ENCODE measurements around the gene COL4A1. TPM values are rescaled to one million over a fixed set of nuclear protein-coding genes. Genes with fewer than 3 reads are reported as not detected.
A peak's percentile ranks its signal among the peaks of the same experiment; 100 is the strongest.

The COL4A1 gene
- total RNA-seq, 1 donor from 2014 or later = 178 TPM

DNA sequence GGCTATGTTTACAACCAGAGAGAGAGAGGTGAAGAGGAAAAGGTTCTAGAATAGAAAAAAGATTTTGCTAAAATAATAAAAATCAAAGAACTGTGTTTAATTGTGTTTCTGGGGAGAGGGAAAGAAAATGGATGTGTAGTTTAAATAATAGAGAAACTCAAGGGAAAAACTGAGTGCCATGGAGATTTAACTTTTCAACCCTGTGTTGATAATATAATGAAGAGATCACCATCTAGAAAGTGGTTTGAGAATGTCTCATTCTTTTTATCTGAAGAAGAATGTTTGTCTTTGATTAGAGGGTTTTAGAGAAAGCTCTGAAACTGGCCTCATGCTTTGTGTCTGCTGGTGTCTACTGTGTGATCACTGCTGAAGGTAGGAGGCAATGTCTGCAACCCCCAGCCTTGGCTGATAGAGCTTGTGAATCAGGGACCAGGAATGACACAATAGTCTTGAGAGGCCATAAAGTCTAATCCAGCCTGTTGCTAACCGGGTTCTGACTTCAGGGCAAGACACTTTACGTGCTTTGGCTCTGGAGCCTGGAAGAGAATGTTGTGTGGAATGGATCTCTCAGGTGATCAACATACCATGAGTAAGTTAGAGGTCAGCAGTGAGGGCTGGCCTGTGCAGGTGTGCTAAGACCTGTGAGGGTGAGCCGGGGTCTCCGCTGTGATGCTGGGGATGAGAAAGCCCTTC is 5.5 kb upstream of the COL4A1 start:
- H3K9me3 ChIP-seq = no peaks in the 10 kb centered on the region
- H3K36me3 ChIP-seq = peaks cover 0 to 10% of the 10 kb centered on the region in 2 donors
- TF ChIP-seq, protein P1, sequence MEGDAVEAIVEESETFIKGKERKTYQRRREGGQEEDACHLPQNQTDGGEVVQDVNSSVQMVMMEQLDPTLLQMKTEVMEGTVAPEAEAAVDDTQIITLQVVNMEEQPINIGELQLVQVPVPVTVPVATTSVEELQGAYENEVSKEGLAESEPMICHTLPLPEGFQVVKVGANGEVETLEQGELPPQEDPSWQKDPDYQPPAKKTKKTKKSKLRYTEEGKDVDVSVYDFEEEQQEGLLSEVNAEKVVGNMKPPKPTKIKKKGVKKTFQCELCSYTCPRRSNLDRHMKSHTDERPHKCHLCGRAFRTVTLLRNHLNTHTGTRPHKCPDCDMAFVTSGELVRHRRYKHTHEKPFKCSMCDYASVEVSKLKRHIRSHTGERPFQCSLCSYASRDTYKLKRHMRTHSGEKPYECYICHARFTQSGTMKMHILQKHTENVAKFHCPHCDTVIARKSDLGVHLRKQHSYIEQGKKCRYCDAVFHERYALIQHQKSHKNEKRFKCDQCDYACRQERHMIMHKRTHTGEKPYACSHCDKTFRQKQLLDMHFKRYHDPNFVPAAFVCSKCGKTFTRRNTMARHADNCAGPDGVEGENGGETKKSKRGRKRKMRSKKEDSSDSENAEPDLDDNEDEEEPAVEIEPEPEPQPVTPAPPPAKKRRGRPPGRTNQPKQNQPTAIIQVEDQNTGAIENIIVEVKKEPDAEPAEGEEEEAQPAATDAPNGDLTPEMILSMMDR (IDR thresholded peaks at IDR 0.05) = no peak
- no peak for TF ChIP-seq POLR2A (IDR thresholded peaks at IDR 0.05)
- no peak for TF ChIP-seq POLR2AphosphoS5 (IDR thresholded peaks at IDR 0.05; ENCODE audit: insufficient read depth in 1 of 2, low read depth in 1 of 2)
- no peaks in the 10 kb centered on the region for H3K27me3 ChIP-seq
- DNase-seq (ENCODE audit: extremely low spot score in 2 of 2) = no peak
- H3K4me3 ChIP-seq = peak overlapping the region; percentile 9 to 30
- peaks cover 63% of the 10 kb centered on the region for H3K4me1 ChIP-seq
- peak overlapping the region; percentile 95 for H3K27ac ChIP-seq
- intact Hi-C loops (cut with DNase I) = no loop called here

DNA sequence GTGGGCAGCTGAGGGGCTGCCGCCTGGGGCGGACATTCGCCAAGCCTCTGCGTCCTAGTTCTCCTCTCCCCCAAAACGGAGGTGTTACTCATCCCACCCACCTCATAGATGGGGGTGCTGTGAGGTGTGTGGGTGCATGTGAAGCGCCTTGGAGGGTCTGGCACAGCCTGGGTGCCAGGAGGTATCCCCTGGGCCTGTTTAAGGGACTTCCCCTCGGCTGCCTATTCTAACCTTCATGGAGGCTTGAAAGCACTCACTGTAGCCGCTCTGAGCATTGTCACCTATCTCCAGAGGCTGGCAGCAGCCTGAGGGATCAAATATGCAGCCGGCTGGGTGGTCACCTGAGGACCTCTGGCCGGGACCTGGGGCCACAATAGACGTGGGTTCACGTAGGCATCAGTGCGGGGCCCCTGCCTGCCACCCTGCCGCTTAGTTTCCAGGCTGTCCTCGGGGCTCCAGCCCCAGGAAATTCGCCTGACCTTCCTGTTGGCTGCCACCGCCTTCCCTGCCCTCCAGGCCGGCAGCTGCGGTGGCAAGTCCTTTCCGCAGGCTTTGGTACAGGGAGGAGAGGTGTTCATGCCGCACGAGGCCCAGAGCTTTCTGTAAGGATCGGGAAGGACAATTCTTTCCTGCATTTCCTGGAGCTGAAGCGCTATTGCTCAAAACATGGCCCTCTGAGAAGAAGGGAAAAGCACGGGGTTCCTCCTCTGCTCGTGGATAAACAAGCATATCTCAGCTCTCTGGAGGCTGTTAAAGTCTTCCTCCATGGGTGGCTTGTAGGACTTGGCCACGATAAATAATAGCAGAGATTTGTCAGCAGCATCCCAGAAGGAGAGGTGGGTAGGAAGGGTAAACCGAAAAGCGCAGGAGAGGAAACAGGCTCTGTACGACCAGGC is 4.7 kb upstream of the COL4A1 start:
- peak overlapping the region; percentile 95 for H3K27ac ChIP-seq
- H3K27me3 ChIP-seq = no peaks in the 10 kb centered on the region
- no peak for DNase-seq (ENCODE audit: extremely low spot score in 2 of 2)
- TF ChIP-seq POLR2A (IDR thresholded peaks at IDR 0.05) (no peak), POLR2AphosphoS5 (IDR thresholded peaks at IDR 0.05; ENCODE audit: insufficient read depth in 1 of 2, low read depth in 1 of 2) (peak in 1 of 2 donors; percentile 43)
- TF ChIP-seq, protein P1 (IDR thresholded peaks at IDR 0.05) = no peak
- H3K4me1 ChIP-seq = peaks cover 62% of the 10 kb centered on the region
- H3K36me3 ChIP-seq = peaks cover 0 to 2% of the 10 kb centered on the region in 2 donors
- intact Hi-C loops (cut with DNase I) = no loop called here
- H3K9me3 ChIP-seq = no peaks in the 10 kb centered on the region
- peak overlapping the region; percentile 9 to 30 for H3K4me3 ChIP-seq

DNA sequence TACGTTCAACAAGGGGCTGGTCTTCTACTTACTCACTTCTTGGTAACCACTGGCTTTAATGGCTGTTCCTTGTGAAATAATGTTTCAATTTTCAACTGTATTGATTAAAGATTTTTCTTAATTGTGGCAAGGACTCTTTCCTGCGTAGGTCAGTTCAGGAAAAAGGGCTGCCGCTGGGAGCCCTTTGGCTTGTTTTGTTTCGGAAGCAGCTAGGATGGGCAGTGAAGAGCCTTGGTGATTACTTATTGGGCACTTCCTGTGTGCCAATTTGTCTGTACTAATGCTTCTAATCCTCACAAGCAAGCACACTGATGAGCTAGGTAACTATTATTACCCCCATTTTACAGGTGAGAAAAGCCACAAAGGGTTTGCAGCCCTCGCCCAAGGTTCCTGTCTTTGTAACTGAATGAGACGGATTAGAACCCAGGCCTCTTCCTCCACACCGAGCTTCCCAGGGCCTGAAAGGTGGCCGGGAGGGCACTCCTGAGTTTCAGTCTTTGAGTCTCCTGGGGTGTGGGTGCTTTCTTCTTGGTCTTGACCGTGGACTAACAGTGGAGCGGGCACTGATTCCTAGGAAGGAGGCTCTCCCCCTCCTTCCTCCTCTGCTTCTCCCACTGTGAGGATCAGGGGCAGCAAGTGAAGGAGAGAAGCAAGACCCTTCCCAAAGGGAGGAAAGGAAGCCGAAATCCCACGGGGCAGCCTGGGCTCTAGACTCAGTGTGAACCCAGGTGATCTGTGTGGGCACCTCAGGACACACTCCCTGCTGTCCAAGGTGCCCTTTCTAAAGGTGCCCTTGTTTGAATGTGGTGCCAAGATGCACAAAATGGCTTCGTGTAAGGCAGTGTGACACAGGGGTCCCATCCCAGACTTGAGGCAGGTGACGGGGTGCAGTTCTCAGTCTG is 3.8 kb upstream of the COL4A1 start:
- H3K9me3 ChIP-seq = no peaks in the 10 kb centered on the region
- TF ChIP-seq POLR2A (IDR thresholded peaks at IDR 0.05) = no peak
- TF ChIP-seq POLR2AphosphoS5 (IDR thresholded peaks at IDR 0.05; ENCODE audit: insufficient read depth in 1 of 2, low read depth in 1 of 2) = no peak
- TF ChIP-seq, protein P1 (IDR thresholded peaks at IDR 0.05) = no peak
- DNase-seq (ENCODE audit: extremely low spot score in 2 of 2) = no peak
- H3K4me3 ChIP-seq = peak overlapping the region; percentile 9 to 30
- intact Hi-C loops (cut with DNase I) = no loop called here
- H3K27me3 ChIP-seq = no peaks in the 10 kb centered on the region
- H3K27ac ChIP-seq = peak overlapping the region; percentile 95
- H3K36me3 ChIP-seq = no peaks in the 10 kb centered on the region
- peaks cover 58% of the 10 kb centered on the region for H3K4me1 ChIP-seq

DNA sequence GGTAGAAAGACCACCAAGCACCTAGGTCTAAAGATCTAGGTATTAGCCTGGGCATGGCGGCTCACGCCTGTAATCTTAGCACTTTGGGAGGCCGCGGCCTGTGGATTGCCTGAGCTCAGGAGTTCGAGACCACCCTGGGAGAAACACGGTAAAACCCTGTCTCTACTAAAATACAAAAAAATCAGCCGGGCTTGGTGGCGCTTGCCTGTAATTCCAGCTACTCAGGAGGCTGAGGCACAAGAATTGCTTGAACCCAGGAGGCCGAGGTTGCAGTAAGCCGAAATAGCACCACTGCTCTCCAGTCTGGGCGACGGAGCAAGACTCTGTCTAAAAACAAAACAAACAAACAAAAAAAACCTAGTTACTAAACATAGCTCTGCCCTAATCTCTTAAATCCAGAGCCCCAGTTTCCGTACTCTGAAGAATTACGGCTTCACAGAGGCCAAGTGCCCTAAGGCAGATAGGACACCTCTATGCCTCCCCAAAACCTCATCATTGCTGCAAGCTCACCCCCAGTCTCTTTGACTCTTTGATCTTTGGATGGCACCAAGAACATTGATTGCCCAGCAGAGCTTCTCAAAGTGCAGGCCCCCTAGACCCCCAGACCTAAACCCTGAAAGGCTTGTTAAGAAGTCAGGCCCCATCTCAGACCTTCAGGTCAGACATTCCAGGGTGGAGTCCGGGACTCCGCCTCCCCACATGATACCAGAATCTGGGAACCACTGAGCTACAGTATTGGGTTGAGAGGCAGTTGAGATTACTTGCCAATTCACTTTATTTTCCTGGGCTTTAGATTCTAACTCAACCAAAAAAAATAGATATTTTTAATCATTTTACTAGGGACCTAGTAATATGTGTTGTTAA is 2.9 kb upstream of the COL4A1 start:
- Histone ChIP-seq H3K9me3 (no peaks in the 10 kb centered on the region), H3K4me1 (peaks cover 57% of the 10 kb centered on the region), H3K27ac (peak overlapping the region; percentile 95), H3K36me3 (no peaks in the 10 kb centered on the region), H3K27me3 (no peaks in the 10 kb centered on the region), H3K4me3 (peak overlapping the region; percentile 66 to 84)
- intact Hi-C loops (cut with DNase I) = loop anchor here (5.0 kb wide), 2 partner anchors 63 to 87 kb away; no protein-coding TSS in a partner anchor
- no peak for TF ChIP-seq POLR2A (IDR thresholded peaks at IDR 0.05)
- TF ChIP-seq POLR2AphosphoS5 (IDR thresholded peaks at IDR 0.05; ENCODE audit: insufficient read depth in 1 of 2, low read depth in 1 of 2) = no peak
- TF ChIP-seq, protein P1 (IDR thresholded peaks at IDR 0.05) = no peak
- DNase-seq (ENCODE audit: extremely low spot score in 2 of 2) = no peak

All from vagina (tissue), 2 donors.